ENCODE results near the gene SNRNP200.
"Not testable (repeated sequence)": the region's sequence is repeated elsewhere in the genome, so short reads cannot be mapped to it uniquely, and the experiment has no call there.

Gene SNRNP200

GRCh38 chr2:96301865-96302264 lies 3.5 kb downstream of the SNRNP200 start:
- DNase-seq = no peak
- in situ Hi-C loops (cut with HindIII; ENCODE audit: low pct_ligation_motif_present, low pct_unique_long_range_greater_than_20kb, low sequenced_read_pairs) = no loop called here

GRCh38 chr2:96296925-96297324 lies 8.4 kb downstream of the SNRNP200 start:
- in situ Hi-C loops (cut with HindIII; ENCODE audit: low pct_ligation_motif_present, low pct_unique_long_range_greater_than_20kb, low sequenced_read_pairs) = no loop called here
- DNase-seq = no peak

GRCh38 chr2:96294271-96294670 lies 11.1 kb downstream of the SNRNP200 start:
- DNase-seq; in situ Hi-C loops (cut with HindIII; ENCODE audit: low pct_ligation_motif_present, low pct_unique_long_range_greater_than_20kb, low sequenced_read_pairs): not testable (repeated sequence)

GRCh38 chr2:96291751-96292150 lies 13.6 kb downstream of the SNRNP200 start:
- in situ Hi-C loops (cut with HindIII; ENCODE audit: low pct_ligation_motif_present, low pct_unique_long_range_greater_than_20kb, low sequenced_read_pairs) = no loop called here
- DNase-seq = no peak

- in situ Hi-C loops (cut with HindIII; ENCODE audit: low pct_ligation_motif_present, low pct_unique_long_range_greater_than_20kb, low sequenced_read_pairs) = no loop called here
- DNase-seq = no peak
Observed at GRCh38 chr2:96287273-96287856, 18.0 kb downstream of the SNRNP200 start.

GRCh38 chr2:96276787-96277499 lies 28.4 kb downstream of the SNRNP200 start:
- no peak for DNase-seq
- in situ Hi-C loops (cut with HindIII; ENCODE audit: low pct_ligation_motif_present, low pct_unique_long_range_greater_than_20kb, low sequenced_read_pairs) = no loop called here

- in situ Hi-C loops (cut with HindIII; ENCODE audit: low pct_ligation_motif_present, low pct_unique_long_range_greater_than_20kb, low sequenced_read_pairs) = no loop called here
- no peak for DNase-seq
Observed at GRCh38 chr2:96274355-96275056, 30.8 kb downstream of the SNRNP200 start.

- DNase-seq = no peak
Observed at GRCh38 chr2:96273763-96274162, 31.6 kb downstream of the SNRNP200 start.

GRCh38 chr2:96271995-96272394 lies 33.4 kb downstream of the SNRNP200 start:
- in situ Hi-C loops (cut with HindIII; ENCODE audit: low pct_ligation_motif_present, low pct_unique_long_range_greater_than_20kb, low sequenced_read_pairs) = no loop called here

More at GRCh38 chr2:96273763-96274162, 31.6 kb downstream of the SNRNP200 start:
- in situ Hi-C loops (cut with HindIII; ENCODE audit: low pct_ligation_motif_present, low pct_unique_long_range_greater_than_20kb, low sequenced_read_pairs) = no loop called here

GRCh38 chr2:96267159-96267971 lies 38.0 kb downstream of the SNRNP200 start:
- DNase-seq = peak; percentile 57
- in situ Hi-C loops (cut with HindIII; ENCODE audit: low pct_ligation_motif_present, low pct_unique_long_range_greater_than_20kb, low sequenced_read_pairs) = no loop called here

More at GRCh38 chr2:96271995-96272394, 33.4 kb downstream of the SNRNP200 start:
- DNase-seq = no peak

GRCh38 chr2:96265840-96266679 lies 39.3 kb downstream of the SNRNP200 start, which contains the start of the genes CIAO1 and TMEM127:
Gene CIAO1, plus strand, starts transcription at chr2:96266225. Its CDS starts 126 bp downstream, at chr2:96266351.
Gene TMEM127, minus strand, starts transcription at chr2:96265997. Its CDS starts 616 bp downstream, at chr2:96265381.
- in situ Hi-C loops (cut with HindIII; ENCODE audit: low pct_ligation_motif_present, low pct_unique_long_range_greater_than_20kb, low sequenced_read_pairs) = no loop called here
- peak; percentile 99 for DNase-seq

GRCh38 chr2:96265349-96265839 lies 40.0 kb downstream of the SNRNP200 start:
- peak; percentile 39 for DNase-seq
- in situ Hi-C loops (cut with HindIII; ENCODE audit: low pct_ligation_motif_present, low pct_unique_long_range_greater_than_20kb, low sequenced_read_pairs) = no loop called here

- in situ Hi-C loops (cut with HindIII; ENCODE audit: low pct_ligation_motif_present, low pct_unique_long_range_greater_than_20kb, low sequenced_read_pairs) = no loop called here
Observed at GRCh38 chr2:96264656-96265348, 40.5 kb downstream of the SNRNP200 start.

GRCh38 chr2:96264086-96264485 lies 41.3 kb downstream of the SNRNP200 start:
- in situ Hi-C loops (cut with HindIII; ENCODE audit: low pct_ligation_motif_present, low pct_unique_long_range_greater_than_20kb, low sequenced_read_pairs) = no loop called here

More at GRCh38 chr2:96264656-96265348, 40.5 kb downstream of the SNRNP200 start:
- peak; percentile 42 for DNase-seq

GRCh38 chr2:96262306-96262705 lies 43.0 kb downstream of the SNRNP200 start:
- in situ Hi-C loops (cut with HindIII; ENCODE audit: low pct_ligation_motif_present, low pct_unique_long_range_greater_than_20kb, low sequenced_read_pairs) = no loop called here
- DNase-seq = no peak

More at GRCh38 chr2:96264086-96264485, 41.3 kb downstream of the SNRNP200 start:
- no peak for DNase-seq

- in situ Hi-C loops (cut with HindIII; ENCODE audit: low pct_ligation_motif_present, low pct_unique_long_range_greater_than_20kb, low sequenced_read_pairs) = no loop called here
- DNase-seq = no peak
Observed at GRCh38 chr2:96261328-96262003, 43.9 kb downstream of the SNRNP200 start.

Measured in ACHN (cell line).